ENCODE measurements around the gene IL17C. TPM values are rescaled to one million over a fixed set of nuclear protein-coding genes. Genes with fewer than 3 reads are reported as not detected.
A peak's percentile ranks its signal among the peaks of the same experiment; 100 is the strongest.

IL17C gene
- total and polyA plus RNA-seq, 9 of the 15 experiments (the other 6 are each of a cell fraction or from before 2014, with no cell fraction given) = not detected

DNA sequence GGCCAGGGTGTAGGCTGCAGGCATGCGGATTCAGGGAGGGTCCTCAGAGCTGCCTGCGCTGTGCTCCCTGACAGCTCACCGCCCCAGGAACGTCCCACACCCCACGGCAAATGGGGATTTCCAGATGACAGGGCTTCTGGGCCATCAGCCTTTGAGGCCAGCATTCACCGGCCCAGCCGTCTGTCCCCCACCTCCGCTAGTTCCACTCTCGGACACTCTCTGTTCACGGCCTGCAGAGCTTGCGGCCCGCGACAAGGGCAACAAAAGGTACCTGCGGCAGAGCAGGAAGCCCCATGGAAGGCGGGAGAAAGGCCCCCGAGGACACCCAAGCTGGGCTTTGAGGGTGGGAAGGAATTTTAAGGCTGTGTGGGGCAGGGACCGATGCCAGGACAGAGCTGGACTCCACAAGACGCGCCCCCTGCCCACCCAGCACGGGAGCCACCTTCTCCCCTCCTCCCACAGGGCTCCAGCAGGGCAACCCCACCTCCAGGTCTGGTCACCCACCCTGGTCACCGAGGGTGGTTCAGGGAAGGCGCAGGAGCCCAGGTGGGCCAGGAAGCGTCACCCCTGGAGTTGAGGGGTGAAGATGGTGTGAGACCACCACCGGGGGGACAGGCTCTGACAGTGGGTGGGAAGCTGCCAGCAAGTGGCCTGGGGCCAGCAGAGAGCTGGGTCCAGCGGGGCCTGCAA is 18.1 kb downstream of the IL17C start:
- POLR2A ChIA-PET = interaction anchor here (0.6 to 1.3 kb wide), 4 partner anchors 17 to 115 kb away, joined by 3 to 4 read pairs (median 3); no protein-coding TSS in a partner anchor
- no peak for FAIRE-seq
- WGBS (ENCODE audit: insufficient coverage, low coverage, missing lambda C conversion rate) = 86% methylated on average over 24 of the region's 25 CpGs
- Histone ChIP-seq H3K36me3 (ENCODE audit: control insufficient read depth, insufficient read depth, low read length) (peaks cover 86% of the 10 kb centered on the region; the same call in 2 of the 3 replicates), H3K4me1 (replicated peaks in 1 of 2; ENCODE audit: control insufficient read depth in 2 of 2, insufficient read depth in 2 of 2, low read length in 2 of 2) (peaks cover 17 to 92% of the 10 kb centered on the region in 2 experiments), H3K4me3 (no peak overlapping the region), H3K27ac (ENCODE audit: extremely low read depth, low read depth, low read length) (no peak overlapping the region), H3K27me3 (ENCODE audit: control insufficient read depth in 2 of 2, insufficient read depth in 2 of 2, low read length in 2 of 2) (no peaks in the 10 kb centered on the region), H3K79me2 (ENCODE audit: control insufficient read depth, insufficient read depth, low read length) (peaks cover 45% of the 10 kb centered on the region), H3K9me1 (ENCODE audit: control insufficient read depth, insufficient read depth, low read length) (no peaks in the 10 kb centered on the region), H3K4me2 (ENCODE audit: insufficient read depth, low read length) (no peak overlapping the region), H2AFZ (ENCODE audit: low read depth, low read length) (no peak overlapping the region), H3K9ac (ENCODE audit: insufficient read depth in 1 of 2, low read depth in 2 of 2, low read length in 2 of 2) (peak overlapping the region in 1 of 2 experiments; percentile 59; a peak in 1 of 4 replicates), H4K20me1 (replicated peaks; ENCODE audit: control insufficient read depth, insufficient read depth, low read length) (peaks cover 10% of the 10 kb centered on the region; the same call in 1 of the 2 replicates), H3K9me3 (replicated peaks; ENCODE audit: control insufficient read depth, insufficient read depth, low read depth, low read length) (no peaks in the 10 kb centered on the region)
- TF ChIP-seq PCBP1 (IDR thresholded peaks at IDR 0.05; ENCODE audit: low read depth, low read length, poor library complexity, severe bottlenecking) (peak; percentile 10), GTF2E2 (tag; IDR thresholded peaks at IDR 0.05) (no peak)
- intact Hi-C loops (cut with micrococcal nuclease) = no loop called here
- in situ Hi-C loops (cut with MboI) = no loop called here
- CTCF ChIA-PET (ENCODE audit: low intra/inter-chr PET ratio) = no interaction called here
- no peak for DNase-seq (ENCODE audit: extremely low read depth in 1 of 4, low spot score in 3 of 4)
- ATAC-seq = no peak
- BruUV-seq (replicated peaks) = no TSS peak

DNA sequence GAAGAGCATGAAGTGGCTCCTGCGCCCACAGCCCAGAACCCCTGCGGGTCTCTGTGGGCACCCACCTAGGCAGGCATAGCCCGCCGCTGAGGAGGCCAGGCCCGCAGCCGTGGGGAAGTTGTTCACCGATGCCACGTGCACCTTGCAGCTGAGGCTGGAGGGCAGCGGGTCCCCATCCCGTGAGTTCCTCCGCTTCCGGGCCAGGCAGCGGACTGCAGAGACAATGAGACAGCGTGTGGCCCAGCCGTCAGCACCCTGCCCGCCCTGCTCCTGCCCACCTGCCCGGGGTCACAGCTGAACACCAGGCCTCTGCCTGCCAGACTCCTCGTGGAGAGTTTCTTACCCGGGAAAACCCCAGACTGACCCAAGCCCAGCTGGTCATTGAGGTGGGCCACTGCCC is 19.0 kb downstream of the IL17C start:
- Histone ChIP-seq H3K27ac (ENCODE audit: extremely low read depth, low read depth, low read length) (no peak overlapping the region), H3K9me1 (ENCODE audit: control insufficient read depth, insufficient read depth, low read length) (no peaks in the 10 kb centered on the region), H3K4me1 (replicated peaks in 1 of 2; ENCODE audit: control insufficient read depth in 2 of 2, insufficient read depth in 2 of 2, low read length in 2 of 2) (peaks cover 12 to 89% of the 10 kb centered on the region in 2 experiments), H4K20me1 (replicated peaks; ENCODE audit: control insufficient read depth, insufficient read depth, low read length) (peaks cover 10% of the 10 kb centered on the region; the same call in 1 of the 2 replicates), H3K9me3 (replicated peaks; ENCODE audit: control insufficient read depth, insufficient read depth, low read depth, low read length) (no peaks in the 10 kb centered on the region), H2AFZ (ENCODE audit: low read depth, low read length) (no peak overlapping the region), H3K9ac (ENCODE audit: insufficient read depth in 1 of 2, low read depth in 2 of 2, low read length in 2 of 2) (no peak overlapping the region; a peak in 1 of 4 replicates), H3K36me3 (ENCODE audit: control insufficient read depth, insufficient read depth, low read length) (peaks cover 79% of the 10 kb centered on the region; the same call in 2 of the 3 replicates), H3K4me3 (no peak overlapping the region), H3K79me2 (ENCODE audit: control insufficient read depth, insufficient read depth, low read length) (peaks cover 50% of the 10 kb centered on the region), H3K27me3 (ENCODE audit: control insufficient read depth in 2 of 2, insufficient read depth in 2 of 2, low read length in 2 of 2) (no peaks in the 10 kb centered on the region), H3K4me2 (ENCODE audit: insufficient read depth, low read length) (no peak overlapping the region)
- 94% methylated on average over 19 of the region's 19 CpGs for WGBS (ENCODE audit: insufficient coverage, low coverage, missing lambda C conversion rate)
- no peak for DNase-seq (ENCODE audit: extremely low read depth in 1 of 4, low spot score in 3 of 4)
- in situ Hi-C loops (cut with MboI) = no loop called here
- ChIA-PET POLR2A (interaction anchor here (0.6 to 1.3 kb wide), 4 partner anchors 16 to 24 kb away, joined by 3 read pairs; no protein-coding TSS in a partner anchor), CTCF (ENCODE audit: low intra/inter-chr PET ratio) (no interaction called here)
- no peak for ATAC-seq
- intact Hi-C loops (cut with micrococcal nuclease) = no loop called here
- TF ChIP-seq, protein P1, sequence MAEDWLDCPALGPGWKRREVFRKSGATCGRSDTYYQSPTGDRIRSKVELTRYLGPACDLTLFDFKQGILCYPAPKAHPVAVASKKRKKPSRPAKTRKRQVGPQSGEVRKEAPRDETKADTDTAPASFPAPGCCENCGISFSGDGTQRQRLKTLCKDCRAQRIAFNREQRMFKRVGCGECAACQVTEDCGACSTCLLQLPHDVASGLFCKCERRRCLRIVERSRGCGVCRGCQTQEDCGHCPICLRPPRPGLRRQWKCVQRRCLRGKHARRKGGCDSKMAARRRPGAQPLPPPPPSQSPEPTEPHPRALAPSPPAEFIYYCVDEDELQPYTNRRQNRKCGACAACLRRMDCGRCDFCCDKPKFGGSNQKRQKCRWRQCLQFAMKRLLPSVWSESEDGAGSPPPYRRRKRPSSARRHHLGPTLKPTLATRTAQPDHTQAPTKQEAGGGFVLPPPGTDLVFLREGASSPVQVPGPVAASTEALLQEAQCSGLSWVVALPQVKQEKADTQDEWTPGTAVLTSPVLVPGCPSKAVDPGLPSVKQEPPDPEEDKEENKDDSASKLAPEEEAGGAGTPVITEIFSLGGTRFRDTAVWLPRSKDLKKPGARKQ (CRISPR knock-in tag; IDR thresholded peaks at IDR 0.05) = no peak
- TF ChIP-seq PHTF2 (CRISPR knock-in tag; IDR thresholded peaks at IDR 0.05) = no peak
- no peak for TF ChIP-seq ZNF41 (CRISPR knock-in tag; conservative IDR thresholded peaks at IDR 0.05)
- no peak for TF ChIP-seq ELF2 (CRISPR knock-in tag; IDR thresholded peaks at IDR 0.05)
- no TSS peak for BruUV-seq (replicated peaks)
- FAIRE-seq = no peak

All from K562 (cell line).